Measurements from ENCODE around the gene RIPK1. TPM values are rescaled to one million over a fixed set of nuclear protein-coding genes. Genes with fewer than 3 reads are reported as not detected.
A peak's percentile ranks its signal among the peaks of the same experiment; 100 is the strongest.

RIPK1 gene
- total and polyA plus RNA-seq, 2 of the 8 experiments (the other 6 are each of a cell fraction or from before 2014, with no cell fraction given), result 5.9 to 22.9 TPM

DNA sequence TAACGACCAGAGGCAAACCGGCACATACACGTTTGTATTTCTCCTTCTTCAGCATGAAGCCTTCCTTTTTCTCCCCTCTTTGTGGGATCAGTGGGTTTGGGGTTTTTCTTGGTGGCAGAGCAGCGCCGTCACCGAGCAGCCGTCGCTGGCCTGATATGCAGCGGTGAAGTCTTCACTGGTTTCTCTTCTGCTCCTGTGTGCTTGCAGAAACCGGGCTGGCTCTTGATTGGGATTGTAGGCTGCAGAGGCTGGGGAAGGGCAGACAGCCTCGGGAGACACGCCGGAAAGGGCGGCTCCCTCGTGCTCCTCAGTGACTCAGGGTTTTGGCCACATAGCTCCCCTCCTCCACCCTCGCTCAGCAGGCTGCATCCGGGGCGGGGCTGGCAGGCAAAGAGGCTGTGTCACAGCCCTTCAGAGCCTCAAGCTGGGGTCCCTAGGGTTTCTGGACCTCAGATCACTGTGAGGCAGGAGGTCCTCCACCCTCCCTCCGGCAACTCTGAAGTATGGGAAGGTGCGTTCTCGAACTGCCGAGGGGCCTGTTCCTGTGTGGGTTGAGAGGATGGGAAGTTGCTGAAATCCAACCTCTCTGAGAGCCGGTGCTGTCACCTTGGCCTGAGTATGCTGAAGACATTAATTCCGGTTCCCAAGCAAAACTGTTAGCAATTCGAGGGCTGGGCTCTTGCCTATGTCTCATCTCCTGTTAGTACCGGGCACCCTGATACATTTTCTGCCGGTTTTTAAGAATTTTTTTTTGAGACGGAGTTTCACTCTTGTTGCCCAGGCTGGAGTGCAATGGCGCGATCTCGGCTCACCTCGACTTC, 44.4 kb upstream of the RIPK1 start (continued):
- TF ChIP-seq CHD7 (IDR thresholded peaks at IDR 0.05; ENCODE audit: insufficient replicate concordance, low read length) (no peak), CBX5 (IDR thresholded peaks at IDR 0.05; ENCODE audit: low read depth, low read length) (no peak), SP1 (IDR thresholded peaks at IDR 0.05; ENCODE audit: low read depth, low read length) (0 out of 2 replicates have a peak, but pooled peaks have one; percentile 60), HDAC6 (IDR thresholded peaks at IDR 0.05; ENCODE audit: low read depth, low read length) (no peak), SIX5 (IDR thresholded peaks at IDR 0.05; ENCODE audit: low read depth, low read length) (no peak), RXRA (IDR thresholded peaks at IDR 0.05; ENCODE audit: insufficient read depth, low read depth, low read length) (no peak), RAD21 (IDR thresholded peaks at IDR 0.05 in 1 of 2, conservative IDR thresholded peaks at IDR 0.05 in 1 of 2; ENCODE audit: low read depth in 2 of 2, low read length in 2 of 2) (no peak), TAF7 (optimal IDR thresholded peaks at IDR 0.05; ENCODE audit: borderline replicate concordance, low read depth, low read length) (no peak), BRCA1 (IDR thresholded peaks at IDR 0.05; ENCODE audit: low read depth, low read length) (no peak), JUN (IDR thresholded peaks at IDR 0.05; ENCODE audit: low read depth, low read length) (0 out of 2 replicates have a peak, but pooled peaks have one; percentile 24)
